Measurements from ENCODE around the gene WNT10A.

The WNT10A gene

GRCh38 chr2:218877331-218877730 lies 3.3 kb upstream of the WNT10A start:
- no peak for DNase-seq

DNA sequence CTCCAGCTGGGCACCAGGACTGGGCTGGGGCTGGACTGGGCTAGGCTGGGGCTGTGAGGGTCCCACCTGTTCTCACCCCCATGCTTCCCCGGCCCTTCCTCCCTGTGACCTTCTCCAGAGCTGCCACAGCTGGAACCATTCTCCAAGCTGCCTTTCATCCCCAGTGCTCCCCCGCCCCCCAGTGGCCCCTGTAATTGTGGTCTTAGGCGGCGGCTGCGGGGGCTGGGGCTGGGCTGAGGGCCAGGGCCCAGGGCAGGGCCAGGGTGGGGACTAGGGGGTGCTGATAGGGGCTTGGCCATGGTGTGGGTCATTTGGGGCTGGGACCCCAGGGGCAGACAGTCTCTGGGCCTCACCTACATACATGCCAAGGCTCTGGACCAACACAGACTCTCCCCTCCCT lies 2.8 kb upstream of the WNT10A start:
- DNase-seq, result no peak

- no peak for DNase-seq
Measured at GRCh38 chr2:218878486-218878885, 2.2 kb upstream of the WNT10A start.

GRCh38 chr2:218878926-218879761 lies 1.5 kb upstream of the WNT10A start:
- DNase-seq, result no peak

DNA sequence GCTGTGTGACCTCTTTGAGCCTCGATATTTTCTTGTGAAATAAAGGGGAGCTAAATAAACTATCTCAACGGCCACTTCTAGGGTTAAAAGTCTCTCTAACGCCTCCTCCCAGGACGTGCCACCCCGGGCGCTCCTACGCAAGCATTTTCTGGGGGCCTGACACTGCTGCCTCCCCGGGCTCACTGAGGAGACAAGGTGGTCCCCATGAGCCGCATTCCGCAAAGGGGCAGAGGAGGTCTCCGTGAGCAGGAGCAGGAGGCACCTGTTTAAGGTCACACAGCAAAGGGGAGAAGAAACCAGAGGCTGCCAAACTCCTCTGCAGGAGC lies 913 bp upstream of the WNT10A start:
- no peak for DNase-seq

DNA sequence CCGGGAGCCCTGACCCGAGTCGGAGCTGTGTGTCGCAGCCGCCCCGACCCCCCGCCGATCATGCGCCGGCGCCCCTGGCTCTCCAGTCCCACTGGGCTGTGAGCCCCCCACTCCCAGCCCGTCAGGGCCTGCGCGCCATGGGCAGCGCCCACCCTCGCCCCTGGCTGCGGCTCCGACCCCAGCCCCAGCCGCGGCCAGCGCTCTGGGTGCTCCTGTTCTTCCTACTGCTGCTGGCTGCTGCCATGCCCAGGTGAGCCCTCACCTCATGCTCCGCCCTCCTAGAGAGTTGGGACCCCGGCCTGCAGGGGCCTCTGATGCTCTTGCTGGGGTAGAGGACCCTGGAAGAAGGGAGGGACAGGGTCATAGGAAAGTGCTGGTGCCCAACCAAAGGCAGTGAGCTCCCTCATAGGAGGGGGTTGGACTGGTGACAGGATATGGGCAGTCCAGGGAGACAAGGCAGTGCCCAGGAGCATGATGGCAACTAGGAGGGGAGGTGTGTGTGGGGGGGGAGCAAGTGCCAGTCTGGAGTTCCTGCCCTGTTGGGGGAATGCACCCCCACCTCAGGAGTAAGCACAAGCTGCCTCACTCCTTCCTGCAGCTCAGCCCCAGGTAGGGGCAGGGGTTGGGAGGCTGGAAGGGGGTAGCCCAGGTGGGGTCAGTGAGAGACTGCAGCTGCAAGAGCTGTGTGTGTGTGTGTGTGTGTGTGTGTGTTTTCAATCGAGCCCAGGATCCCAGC lies 375 bp downstream of the WNT10A start:
- no peak for DNase-seq

DNA sequence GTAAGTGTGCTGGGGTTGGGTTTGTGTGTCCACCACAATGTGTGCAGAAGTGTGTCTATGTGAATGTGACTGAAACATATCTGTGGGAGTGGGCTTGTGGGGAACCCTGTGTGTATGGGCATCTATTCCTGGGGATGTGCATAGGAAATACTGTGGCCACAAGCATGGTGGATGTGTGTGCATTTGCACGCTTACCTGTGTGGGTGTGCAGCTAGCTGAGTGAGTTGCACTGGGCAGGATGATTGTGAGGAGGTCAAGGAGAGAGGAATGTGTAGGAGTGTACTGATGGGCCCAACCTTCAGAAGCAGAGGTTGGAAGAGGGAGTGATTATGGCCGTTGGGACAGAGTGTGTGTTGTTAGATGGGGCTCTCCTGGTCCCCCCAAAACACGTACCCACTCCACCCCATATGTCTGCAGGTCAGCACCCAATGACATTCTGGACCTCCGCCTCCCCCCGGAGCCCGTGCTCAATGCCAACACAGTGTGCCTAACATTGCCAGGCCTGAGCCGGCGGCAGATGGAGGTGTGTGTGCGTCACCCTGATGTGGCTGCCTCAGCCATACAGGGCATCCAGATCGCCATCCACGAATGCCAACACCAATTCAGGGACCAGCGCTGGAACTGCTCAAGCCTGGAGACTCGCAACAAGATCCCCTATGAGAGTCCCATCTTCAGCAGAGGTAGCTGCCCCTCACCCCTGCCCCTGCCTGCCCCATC lies 1.2 kb downstream of the WNT10A start:
- no peak for DNase-seq

- DNase-seq, result peak; percentile 31 to 59 (median 52)
Measured at GRCh38 chr2:218882461-218882816, 1.8 kb downstream of the WNT10A start.

GRCh38 chr2:218882866-218883366 lies 2.3 kb downstream of the WNT10A start:
- DNase-seq, result no peak

DNA sequence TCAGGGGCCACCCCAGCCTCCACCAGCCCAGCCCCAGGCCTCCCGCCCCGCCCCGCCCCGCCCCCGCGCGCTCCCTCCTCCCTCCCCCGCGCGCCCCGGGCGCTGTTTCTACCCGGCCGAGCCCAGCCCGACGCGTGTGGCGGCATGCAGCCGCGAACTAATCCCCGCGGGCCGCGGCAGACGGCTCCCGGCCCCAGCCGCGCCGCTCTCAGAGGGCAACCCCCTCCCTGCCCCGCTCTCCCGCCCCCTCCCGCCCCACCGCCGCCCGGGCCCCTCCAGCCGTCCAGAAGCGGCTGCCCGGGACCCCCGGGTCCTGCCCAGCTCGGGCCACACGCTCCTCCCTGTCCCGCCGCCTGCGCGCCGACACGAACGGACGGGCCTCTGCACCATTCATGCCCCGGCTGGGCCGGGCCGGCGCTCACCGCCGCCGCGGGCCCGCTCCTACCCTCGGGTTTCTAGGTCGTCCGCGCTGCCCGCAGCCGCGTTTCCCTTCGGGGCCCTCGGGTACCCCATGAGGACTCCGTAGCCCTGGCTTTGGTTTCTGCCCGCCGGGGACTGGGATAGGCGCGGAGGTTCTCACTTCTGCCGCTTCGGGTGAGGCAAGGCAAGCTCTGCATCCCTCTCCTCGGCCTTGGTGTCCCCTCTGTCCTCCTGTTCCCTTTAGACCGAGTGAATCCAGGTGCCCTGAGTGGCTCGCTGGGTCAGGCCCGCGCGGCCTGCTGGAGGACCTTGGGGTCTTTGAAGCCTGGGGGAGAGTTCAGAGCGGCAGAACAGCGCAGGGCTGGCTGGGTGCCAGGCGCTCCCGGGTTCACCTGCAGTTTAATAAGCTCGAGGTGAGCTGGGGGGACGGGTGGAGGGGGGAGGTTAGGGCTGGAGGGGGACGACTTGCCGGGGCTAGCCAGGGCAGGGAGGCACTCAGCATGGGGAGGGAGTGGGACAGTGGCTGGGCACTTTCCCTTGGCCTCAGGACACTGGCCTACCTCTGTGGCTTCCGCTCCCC lies 3.1 kb downstream of the WNT10A start:
- DNase-seq, result peak in 1 of 4 experiments; percentile 55

DNA sequence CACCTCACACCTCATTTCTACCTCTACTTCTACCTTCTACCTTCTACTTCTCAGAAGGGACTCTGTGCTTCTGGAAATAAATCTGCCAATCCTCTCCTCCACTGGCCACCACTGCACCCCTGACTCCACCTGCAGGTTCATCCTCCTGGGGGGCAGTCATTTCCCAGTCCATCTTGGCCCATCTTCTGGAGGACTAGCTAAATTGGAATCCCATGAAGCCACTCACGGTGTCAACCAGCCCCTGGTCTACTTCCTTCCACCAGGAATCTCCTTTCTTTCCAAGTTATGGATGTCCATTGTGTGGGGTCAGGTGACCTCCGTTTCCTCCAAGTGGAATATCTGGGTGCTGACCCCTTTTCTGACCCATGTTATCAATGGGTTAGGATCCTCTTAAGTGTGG lies 3.9 kb downstream of the WNT10A start:
- no peak for DNase-seq

- DNase-seq, result no peak
Measured at GRCh38 chr2:218885981-218886947, 5.6 kb downstream of the WNT10A start.

DNA sequence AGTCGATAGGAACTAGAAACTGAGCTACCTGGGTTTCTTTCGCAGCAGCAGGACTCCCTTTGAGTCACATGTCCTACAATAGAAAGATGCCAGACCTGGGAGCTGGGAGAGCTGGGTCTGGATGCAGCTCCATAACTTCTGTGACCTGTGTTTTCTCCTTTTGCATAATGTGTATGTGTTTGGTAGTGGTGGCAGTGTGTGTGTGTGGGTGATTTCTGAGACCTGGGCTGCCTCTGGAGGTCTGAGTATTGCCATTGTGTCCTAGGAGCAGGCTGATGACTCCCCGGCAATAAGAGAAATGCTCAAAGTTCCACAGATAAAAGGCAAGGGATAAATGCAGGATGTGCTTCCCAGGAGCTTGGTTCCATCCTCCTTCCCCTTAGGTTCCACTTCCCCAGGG lies 6.4 kb downstream of the WNT10A start:
- no peak for DNase-seq

DNA sequence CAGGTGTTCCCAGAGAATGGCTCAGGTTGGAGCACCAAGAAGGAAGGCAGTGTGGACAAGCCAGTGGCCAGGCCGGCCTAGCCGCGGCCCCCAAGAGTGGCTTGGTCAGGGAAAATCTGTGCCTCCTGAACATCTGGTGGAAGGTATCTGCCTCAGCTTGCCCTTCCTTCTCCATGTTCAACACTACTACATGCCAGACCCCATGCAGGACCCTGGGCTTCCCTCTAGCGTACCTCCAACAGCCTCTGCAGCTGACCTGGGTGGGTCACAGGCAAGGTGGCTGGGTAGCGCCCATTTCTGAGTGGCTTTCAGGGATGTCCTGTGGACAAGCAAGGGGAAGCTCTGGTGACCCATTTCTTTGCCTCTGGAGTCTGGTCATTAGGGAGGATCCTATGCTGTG lies 7.7 kb downstream of the WNT10A start:
- no peak for DNase-seq

GRCh38 chr2:218889937-218890336 lies 9.3 kb downstream of the WNT10A start:
- DNase-seq, result no peak

DNA sequence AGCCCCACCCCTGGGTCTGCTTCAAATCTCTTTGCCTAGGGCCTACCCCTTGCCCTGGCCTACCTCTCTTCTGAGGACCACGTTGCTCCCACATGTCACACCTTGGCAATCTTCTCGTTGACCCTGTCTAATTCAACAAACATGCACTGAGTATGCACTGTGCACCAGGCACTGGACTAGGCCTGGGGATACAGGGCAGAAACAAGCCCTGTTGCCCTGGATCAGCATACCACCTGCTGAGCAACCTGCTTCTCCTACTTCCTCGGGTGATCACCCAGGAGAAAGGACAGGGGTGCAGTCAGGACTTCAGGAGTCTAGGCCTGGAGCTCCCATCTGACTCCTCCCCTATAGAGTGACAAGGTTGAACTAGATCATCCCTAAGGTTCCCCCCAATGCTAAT lies 9.7 kb downstream of the WNT10A start:
- DNase-seq, result no peak

DNA sequence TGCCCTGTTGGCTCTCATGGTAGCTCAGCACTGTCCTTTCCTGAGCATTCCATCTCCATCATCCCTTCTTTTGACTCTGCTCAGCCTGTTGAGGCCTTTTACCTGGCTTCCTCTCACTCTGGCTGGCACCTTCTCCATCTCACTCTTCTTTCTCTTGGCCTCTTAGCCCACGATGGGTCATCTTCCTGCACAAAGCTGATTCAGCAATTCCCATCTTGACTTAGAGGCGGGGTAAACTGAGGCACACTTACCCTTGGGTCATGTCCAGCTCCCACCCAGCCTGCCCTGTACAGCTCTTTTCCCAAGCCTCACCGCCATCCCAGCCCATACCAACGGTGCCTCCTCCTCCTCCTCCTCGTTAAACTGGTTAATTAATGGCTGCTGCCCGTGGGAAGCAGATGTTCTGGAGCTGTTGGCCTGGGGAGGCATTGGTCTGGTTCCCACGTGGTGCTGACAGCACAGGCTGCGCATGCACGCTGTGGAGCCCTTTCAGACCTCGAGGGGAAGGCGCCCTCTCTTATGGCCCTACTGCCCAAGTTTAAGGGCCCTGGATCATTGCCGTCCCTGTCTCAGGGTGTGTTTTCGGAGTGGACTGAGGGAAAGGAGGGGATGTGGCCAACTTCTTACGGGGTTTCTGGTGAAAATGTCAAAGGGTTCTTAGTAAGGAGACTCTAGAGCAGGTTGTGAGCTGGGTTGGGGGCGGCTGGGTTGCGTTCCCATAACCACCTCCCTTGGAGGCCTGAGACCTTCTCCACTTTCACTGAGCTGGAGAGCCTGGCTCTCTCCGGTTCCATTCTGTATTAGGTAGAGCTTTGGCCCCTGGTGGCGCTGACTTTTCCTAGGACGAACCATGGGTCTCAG lies 10.9 kb downstream of the WNT10A start:
- no peak for DNase-seq

- DNase-seq, result peak; percentile 44 to 79 (median 60)
Measured at GRCh38 chr2:218892693-218893348, 12.2 kb downstream of the WNT10A start.
